Effector CD8-positive, alpha-beta T cell (primary cell): ENCODE results near the gene EIF6.

ENCODE experiments used
- DNase-seq: peaks from one replicate; lab custom pipeline; 2025; lab: John Stamatoyannopoulos, UW

EIF6 gene

DNA sequence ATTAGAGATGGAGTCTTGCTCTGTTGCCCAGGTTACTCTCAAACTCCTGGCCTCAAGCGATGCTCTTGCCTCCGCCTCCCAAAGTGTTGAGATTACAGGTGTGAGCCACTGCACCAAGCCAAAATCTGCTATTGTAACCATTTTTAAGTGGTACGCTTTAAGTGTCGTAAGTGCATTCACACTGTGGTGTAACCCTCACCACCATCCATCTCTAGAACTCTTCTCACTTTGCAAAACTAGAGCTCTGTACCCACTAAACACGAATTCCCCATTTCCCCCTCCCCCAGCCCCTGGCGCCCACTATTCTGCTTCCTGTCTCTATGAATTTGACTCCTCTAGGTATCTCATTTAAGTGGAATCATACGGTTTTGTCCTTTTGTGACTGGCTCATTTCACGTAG, 10.5 kb upstream of the EIF6 start:
- DNase-seq: no peak

DNA sequence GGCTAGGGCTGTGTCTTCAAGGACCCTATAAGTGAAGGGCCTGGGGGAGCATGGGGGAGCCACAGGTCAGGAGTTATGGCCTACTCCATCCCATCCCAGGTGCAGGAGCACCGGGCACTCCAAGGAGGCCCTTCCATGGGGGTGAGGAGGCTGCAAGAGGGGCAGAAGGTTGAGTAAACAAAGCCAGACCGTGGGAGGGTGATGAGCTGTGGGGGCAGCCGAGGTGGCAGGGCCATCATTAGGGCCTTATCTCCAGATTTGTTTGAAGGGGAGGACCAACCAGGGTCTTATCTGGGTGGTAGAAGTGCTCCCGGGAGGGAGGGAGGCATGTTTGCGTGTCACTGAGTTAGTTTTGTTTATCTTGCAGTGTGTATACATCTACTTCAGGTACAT, 9.7 kb upstream of the EIF6 start:
- no peak for DNase-seq

DNA sequence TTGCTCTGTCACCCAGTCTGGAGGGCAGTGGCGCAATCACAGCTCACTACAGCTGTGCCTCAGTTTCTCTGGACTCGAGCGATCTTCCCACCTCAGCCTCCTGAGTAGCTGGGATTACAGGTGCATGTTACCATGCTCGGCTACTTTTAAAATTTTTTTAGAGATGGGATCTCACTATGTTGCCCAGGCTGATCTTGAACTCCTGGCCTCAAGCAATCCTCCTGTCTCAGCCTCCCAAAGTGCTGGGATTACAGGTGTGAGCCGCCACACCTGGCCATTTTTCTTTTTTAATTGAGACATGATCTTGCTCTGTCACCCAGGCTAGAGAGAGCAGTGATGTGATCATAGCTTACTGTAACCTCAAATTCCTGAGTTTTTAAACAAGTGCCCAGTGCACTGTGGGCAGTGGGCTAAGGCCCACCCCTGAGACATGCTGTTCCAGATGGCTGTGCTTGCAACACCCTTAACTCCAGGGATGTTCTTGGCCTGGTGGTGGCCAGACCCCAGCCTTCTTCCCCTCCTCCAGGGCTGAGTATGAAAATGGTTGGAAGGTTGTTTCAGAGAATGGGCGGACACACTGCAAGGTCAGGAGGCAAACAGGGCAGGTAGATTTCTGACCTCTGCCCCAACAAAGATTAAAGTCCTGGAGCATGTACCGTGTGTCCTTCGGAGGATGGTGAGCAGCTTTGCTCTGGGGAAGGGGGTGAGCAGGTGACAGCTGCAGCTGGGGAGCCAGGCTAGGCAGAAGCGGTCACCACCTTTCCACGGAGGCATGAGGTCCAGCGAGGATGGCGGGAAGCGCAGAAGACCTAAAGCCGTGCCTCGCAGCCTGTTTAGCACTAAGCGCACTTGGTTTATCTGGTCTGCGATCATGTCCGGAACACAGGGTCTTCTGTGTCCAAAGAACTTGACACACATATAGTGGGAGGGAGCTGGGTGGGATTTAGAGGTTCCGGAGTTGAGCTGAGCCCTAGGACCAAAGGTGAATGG, 9.0 kb upstream of the EIF6 start:
- DNase-seq: no peak

DNA sequence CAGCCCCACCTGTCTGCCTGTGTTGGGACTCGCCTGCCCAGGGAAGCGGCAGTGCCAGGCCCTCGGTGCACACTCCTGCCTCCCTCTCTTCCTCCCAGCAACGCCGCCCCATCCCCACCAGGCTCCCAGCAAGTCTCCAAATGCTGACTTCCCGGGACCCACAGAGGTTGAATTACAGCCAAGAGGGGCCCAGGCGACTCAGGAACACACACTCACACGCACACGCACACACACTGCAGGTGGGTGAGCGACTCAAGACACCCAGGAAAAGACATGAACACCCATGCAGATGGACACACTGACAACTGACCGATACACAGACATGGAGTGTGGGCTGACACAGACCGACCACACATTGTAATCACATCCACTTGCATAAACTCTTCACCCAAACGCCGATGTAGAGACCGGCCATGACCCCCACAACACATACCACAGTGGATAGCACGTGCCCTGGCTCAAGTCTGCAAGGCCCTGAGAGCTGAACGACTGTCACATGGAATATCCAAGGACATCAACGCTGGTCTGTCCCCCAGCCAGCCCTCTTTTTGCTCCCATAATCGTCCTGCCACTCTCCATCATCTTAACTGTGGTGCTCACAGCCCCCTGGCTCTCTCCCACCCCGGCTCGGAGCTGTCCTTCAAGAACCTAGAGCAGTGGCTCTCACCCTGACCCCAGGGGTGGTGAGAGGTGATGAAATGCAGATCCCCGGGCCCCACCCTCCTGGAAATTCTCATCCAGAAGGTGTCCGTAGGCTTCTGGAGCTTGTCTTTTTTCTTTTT, 8.1 kb upstream of the EIF6 start:
- no peak for DNase-seq

DNA sequence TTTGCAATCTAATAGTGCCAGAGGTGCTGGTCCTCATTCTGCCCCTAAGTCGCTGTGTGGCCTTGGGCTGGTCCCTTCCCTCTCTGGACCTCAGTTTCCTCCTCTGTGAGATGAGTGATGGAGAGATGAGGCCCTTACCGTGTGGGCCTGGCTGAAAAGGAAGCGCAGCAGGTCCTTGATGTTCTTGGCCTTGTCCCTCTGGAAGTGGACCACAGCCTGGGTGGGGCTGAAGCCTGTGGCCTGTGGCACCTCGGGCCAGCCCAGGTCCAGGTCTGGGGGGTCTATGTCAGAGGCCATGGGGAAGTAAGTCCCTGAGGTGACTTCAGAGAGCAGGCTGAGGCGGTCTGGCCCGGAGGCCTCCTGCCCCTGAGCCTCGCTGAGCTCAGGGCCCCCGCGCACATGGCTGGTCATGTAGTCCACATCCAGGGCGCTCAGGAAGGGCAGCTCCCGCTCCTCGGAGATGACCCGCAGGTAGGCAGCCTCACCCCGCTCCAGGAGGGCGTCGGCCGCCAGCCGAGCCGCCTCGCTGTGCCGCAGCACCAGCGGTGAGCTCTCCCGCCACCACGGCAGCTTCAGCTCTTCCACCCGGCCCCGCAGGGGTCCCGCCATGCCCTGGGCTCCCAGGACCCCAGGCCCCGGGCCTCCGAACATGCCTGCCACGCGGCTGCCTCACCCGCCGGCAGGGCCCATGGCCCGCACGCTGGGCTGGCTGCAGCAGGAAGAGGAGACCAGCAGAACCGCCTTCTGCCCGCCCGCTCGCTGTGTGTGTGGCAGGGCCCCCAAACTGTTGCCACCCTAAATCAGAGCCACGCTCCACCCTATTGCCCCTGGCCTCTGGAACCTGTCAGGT, 7.3 kb upstream of the EIF6 start, which contains the start of gene FAM83C:
TSS of gene FAM83C (minus strand) at position 772 of the 850 bp plus-strand sequence. CDS start at position 651, 121 bp downstream.
- no peak for DNase-seq

DNA sequence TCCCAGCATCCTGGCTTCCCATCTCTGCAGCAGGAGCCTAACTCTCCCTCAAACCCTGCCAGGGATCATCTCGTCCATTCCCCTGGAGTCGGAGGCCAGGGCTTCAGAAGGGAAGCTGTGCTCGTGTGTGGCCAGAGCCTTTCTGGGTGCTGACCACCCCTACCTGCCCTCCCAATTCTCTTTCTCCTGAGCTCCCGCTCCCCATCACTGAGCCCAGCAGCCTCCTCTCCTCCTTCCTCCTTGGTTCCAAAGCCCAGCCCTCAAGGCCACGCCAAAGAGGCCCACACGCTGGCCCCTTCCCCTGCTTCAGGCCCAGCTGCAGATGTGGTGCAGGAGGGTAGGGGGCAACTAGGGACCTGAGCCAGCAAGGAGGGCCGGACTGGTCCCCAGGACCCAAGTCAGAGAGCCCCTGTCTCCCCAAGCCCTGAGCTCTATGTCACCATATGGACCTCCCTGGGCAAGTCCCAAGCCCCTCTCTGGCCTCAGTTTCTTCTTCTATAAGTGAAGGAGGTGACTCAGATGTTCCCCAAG, 6.4 kb upstream of the EIF6 start:
- DNase-seq: no peak

DNA sequence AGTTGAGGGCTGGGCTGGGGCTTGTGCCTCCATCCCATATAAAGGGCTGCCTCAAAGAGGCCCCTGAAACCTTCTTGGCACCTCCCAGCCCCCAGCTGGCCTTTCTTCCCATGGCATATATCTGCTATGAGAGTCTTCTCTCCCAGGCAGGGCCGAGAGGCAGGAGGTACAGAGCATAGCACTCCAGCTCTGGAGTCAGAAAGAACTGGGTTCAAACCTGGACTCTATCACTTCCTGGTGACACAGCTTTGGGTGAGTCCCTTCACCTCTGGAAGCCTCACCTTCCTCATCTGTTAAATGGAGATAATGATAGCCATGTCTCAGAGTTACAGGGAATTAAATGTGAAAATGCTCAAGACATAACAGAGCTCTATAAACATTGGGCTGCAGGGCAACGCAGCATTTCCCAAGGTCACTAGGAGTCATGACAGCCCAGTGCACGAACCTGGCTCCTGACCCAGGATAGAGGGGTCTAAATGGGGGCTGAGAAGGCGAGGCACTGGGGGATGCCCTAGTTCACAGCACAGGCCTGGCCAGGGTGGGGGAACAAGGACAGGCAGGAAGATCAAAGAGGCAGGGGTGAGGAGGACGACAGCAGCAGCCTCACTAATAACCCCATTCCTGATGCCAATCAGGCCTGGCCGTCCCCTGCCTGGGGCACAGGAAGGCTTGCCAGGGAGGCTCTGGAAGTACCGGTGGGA, 5.8 kb upstream of the EIF6 start:
- no peak for DNase-seq

DNA sequence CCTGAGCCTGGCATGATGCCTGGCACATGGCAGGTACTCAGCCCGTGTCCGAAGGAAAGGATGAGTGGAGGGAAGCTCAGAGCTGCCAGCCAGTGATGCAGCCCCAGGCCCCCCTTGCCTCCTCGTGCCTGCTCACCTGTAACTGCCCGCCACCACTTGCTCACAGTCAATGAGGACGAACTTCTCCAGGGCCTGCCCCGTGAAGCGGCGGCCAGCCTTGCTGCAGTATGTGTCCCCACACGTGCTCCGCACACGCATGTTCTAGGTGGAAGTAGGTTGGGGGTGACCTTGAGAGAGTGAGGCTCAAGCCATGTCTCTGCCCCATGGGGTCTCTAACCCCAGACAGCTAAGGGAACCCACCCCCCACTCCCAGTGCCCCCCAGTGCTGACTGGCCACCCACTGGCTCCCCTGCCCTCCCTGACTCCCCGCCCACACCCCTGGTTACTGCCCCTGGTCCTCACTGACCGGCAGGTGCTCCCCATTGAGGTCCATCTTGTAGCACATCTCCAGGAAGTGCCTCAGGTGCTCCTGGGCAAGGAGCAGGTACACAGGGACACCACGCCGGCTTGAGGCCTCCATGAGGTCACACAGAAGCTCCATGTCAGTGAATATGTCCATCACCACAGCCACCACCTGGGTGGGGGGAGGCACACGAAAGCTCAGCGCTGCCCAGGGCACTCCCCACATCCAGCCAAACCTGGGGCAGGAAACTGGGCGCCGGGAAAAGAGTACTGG, 3.9 kb upstream of the EIF6 start:
- DNase-seq: no peak

DNA sequence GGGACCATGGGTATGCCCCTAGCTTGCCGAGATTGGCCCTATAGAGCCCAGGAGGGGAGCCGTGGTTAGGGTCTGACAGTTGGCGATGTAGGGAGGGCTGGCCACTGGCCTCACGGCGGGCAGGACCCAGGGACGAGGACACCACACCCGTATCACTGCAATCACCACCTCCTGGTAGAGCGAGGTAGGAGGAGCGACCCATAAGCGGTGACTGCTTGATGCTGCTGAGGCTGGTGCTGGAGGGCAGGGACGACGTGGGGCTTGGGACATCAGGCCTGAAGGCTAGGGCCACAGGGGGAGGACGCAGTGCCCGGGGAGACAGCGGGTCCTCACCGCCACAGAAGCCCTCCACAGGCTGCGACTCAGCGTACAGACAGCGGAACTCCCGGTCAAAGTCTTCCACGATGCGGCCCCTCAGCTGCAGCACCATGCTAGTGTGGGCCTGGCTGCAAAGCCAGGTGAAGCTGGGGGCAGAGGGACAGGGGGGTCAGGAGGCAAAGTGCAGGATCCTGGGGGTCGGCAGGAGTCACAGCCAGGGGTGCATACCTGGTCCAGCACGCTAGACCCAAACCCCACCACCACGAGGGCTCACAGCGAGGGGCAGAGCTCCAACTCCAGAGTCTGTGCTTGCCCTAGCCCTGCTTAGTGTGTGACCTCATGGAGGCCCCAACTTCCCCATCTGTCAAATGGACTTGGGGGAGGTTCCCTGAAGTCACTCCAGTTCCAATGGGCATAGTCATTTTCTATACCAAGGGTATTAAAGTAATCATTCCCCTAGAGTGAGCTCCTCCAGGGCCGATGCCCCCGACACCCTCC, 3.1 kb upstream of the EIF6 start:
- DNase-seq: no peak

DNA sequence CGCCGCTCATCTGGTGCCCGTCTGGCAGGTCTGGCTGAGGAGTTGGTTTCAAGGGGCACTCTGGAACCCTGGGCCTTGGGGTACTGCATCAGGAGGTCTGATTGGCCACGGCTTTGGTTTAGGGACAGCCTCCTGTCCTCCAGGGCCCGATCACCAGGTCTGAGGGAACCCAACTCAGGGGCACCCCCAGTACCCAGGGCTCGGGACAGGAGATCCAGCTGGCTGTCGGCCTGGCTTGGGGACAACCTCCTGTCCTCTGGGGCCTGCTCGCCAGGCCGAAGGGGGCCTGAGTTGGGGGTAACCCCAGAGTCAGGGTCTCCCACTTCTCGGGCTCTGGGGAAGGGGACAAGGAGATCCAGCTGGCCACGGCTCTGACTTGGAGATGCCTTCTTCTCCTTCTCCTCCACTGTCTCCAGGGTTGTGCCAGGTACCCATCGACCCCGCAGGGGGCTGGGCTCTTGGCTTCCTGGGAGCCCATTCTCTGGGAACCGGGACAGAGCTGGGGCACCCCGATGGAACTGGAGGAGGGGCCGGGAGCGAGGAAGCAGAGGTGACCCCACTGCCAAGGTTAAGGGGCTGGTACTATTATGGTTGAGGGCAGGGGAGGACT, 2.4 kb upstream of the EIF6 start:
- DNase-seq: no peak

DNA sequence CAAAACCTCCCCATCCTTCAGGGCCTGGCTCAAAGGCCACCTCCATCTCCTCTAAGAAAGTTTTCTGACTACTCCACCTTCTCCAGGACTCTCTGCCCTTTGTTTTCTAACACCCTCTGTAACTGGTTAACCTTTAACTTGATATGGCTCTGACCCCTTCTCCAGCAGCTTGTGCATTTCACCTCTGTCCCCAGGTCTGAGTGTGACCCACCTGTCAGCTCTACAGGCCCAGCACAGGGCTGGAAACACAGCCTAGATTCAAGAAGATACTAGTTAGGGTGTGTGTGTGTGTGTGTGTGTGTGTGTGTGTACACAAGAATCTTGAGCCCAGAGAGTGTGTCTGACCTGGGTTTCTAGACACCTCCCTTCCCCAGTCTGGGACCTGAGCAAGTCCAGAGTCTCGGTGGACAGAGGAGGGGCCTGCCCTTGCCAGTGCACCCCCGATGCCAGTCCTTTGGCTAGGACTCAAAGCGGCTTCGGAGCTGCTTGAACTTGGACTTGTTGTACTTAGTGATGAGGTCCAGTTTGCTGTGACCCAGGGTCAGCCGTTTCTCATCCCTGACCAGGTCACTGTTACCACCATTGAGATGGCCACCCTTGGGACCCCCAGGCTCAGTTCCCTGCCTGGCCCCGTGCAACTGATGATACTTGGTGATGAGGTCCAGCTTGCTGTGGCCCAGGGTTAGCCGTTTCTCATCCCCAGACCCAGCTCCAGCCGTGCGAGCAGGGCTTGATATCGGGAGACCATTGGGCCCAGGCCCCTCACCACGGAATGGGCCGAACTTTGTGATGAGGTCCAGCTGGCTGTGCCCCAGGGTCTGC, 1.7 kb upstream of the EIF6 start:
- no peak for DNase-seq

DNA sequence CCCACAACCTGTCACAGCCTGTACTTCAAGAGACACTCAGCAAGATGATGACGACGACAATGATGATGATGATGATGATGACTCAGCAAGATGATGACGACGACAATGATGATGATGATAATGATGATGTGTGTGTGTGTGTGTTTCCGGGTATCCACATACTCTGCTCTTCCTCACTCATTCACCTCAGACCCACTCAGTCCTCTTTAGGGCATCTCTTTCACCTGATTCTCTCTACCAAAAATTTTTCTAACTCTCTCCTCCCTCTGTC, 1.2 kb upstream of the EIF6 start:
- no peak for DNase-seq

DNA sequence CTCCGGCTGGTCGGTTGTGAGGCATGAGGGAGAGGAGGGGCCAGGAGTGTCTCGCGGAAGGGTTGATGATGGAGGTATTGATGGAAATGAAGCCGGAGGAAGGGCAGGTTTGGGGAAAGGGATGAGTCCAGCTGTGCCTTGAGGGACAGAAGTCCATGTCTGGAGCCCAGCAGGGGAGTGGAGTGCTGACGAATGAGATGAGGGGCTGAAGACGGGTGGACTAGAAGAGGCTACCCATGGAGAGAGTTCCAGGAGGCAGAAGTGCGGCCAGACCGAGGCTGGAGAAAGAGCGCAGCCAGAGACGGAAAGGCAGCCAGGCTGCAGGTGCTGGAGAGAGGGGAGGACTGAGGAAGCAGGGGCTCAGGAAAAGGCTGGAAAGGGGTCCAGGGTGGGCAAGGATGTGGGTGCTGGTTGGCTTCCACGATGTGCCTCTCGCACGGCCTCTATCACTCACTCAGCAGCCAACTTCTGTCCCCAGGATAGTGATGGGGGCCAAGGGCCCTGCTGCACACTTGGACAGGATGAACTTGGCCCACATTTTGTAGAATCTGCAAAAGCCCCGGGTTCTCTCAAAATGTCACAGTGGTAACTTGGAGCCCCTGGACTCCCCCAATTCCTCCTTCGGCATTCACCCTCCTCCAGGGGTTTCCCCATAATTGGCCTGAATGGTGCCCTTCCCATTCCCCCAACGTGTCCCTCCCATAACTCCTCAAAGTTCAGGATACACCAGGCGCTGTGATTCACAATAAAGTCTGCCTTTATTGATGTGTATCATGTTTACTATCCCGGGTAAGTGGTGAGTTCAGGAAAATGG, 627 bp upstream of the EIF6 start:
- DNase-seq: no peak

DNA sequence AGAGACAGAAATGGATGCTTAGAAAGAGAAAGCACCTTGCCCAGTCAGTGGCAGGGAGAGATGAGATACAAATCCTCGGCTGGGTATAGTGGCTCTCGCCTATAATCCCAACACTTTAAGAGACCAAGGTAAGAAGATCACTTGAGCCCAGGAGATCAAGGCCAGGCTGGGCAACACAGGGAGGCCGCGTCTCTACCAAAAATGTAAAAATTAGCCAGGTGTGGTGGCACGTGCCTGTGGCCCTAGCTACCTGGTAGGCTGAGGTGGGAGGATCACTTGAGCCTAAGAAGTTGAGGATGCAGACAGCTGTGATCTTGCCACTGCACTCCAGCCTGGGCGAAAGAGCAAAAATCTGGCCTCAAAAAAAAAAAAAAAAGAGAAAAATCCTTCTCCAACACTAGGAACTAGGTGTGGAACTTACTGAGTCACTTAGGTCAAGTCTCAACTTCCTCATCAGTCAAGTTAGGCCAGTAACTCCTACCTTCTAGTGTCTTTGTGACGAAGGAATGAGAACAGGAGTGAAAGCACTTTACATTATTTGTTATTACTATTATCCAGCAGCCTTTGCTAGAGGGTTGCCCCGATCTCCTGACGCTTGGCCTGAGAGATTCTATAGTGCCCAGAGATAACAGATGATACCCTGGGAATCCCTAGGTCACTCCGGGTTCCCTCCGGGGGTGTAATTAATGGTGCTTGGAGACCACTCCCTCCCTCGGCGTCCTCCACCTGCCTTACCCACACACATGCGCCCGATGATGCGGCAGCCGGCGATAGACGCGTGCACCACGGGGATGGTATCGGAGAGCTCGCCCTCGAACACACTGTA, 918 bp downstream of the EIF6 start:
- peak; percentile 16 for DNase-seq

DNA sequence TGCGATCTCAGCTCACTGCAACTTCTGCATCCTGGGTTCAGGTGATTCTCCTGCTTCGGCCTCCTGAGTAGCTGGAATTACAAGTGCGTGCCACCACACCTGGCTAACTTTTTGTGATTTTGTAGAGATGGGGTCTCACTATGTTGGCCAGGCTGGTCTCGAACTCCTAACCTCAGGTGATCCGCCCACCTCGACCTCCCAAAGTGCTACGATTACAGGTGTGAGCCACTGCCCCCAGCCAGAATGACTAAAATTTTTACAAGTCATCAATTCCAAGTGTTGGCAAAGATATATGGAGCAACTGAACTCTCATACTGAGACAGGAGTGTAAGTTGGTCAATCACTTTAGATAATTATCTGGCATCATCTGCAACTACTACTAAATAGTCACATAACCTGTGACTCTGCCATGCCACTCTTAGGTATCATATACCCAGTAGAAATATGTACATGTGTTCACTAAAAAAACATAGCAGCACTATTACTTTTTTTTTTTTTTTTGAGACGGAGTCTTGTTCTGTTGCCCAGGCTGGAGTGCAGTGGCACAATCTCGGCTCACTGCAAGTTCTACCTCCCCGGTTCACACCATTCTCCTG, 3.0 kb downstream of the EIF6 start:
- DNase-seq: no peak

DNA sequence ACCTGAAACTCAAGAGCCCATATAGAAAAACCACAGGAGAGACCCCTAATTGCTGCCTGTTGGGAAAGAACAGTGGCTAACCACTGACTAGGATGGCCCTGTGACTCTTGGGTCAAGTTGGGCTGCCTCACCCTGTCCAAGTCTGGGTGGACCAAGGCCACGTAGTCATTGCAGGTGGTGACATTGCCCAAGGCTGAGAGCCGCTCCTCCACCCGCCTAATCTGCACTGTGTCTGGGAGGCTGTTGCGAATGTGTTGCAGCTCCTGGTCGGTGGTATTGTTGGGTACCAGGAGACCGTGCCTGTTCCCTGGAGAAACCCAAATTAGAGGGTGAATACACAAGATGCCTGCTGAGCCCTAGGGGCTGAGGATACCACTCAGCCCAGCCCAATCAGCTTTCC, 4.0 kb downstream of the EIF6 start:
- DNase-seq: no peak
